ENCODE measurements around the gene COMT. TPM values are rescaled to one million over a fixed set of nuclear protein-coding genes. Genes with fewer than 3 reads are reported as not detected.

Gene COMT
- total and polyA plus RNA-seq, 9 of the 15 experiments (the other 6 are each of a cell fraction or from before 2014, with no cell fraction given): 12.5 to 351 (median 155) TPM

GRCh38 chr22:19962909-19963806 lies 21.6 kb downstream of the COMT start (continued):
- TF ChIP-seq MAFK (IDR thresholded peaks at IDR 0.05; ENCODE audit: low read length) (no peak), POLR2AphosphoS2 (IDR thresholded peaks at IDR 0.05; ENCODE audit: low read length) (peak; percentile 9; the same call in 1 of the 2 replicates), SMARCA5 (IDR thresholded peaks at IDR 0.05) (no peak), RB1 (IDR thresholded peaks at IDR 0.05; ENCODE audit: low read depth) (0 out of 2 replicates have a peak, but pooled peaks have one; percentile 17), FIP1L1 (IDR thresholded peaks at IDR 0.05; ENCODE audit: low read depth, low read length, poor library complexity, severe bottlenecking) (peak; percentile 64), MIER1 (IDR thresholded peaks at IDR 0.05; ENCODE audit: low read depth) (no peak), KLF16 (IDR thresholded peaks at IDR 0.05) (no peak), ZNF146 (CRISPR knock-in tag; IDR thresholded peaks at IDR 0.05; ENCODE audit: unreplicated experiment) (no peak), NFYB (IDR thresholded peaks at IDR 0.05; ENCODE audit: extremely low read depth, insufficient read length) (no peak), ZNF75A (CRISPR knock-in tag; IDR thresholded peaks at IDR 0.05) (no peak), EP300 (IDR thresholded peaks at IDR 0.05; ENCODE audit: low read length) (no peak), RFX1 (IDR thresholded peaks at IDR 0.05) (no peak), MCM2 (IDR thresholded peaks at IDR 0.05; ENCODE audit: low read depth) (no peak), BACH1 (tag; IDR thresholded peaks at IDR 0.05) (no peak), ZSCAN29 (IDR thresholded peaks at IDR 0.05) (0 out of 2 replicates have a peak, but pooled peaks have one; percentile 42), ZNF77 (CRISPR knock-in tag; IDR thresholded peaks at IDR 0.05) (0 out of 2 replicates have a peak, but pooled peaks have one; percentile 5)
- TF ChIP-seq, protein P1, sequence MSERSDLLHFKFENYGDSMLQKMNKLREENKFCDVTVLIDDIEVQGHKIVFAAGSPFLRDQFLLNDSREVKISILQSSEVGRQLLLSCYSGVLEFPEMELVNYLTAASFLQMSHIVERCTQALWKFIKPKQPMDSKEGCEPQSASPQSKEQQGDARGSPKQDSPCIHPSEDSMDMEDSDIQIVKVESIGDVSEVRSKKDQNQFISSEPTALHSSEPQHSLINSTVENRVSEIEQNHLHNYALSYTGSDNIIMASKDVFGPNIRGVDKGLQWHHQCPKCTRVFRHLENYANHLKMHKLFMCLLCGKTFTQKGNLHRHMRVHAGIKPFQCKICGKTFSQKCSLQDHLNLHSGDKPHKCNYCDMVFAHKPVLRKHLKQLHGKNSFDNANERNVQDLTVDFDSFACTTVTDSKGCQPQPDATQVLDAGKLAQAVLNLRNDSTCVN (CRISPR knock-in tag; IDR thresholded peaks at IDR 0.05): 0 out of 2 replicates have a peak, but pooled peaks have one; percentile 49
- TF ChIP-seq, protein P2, sequence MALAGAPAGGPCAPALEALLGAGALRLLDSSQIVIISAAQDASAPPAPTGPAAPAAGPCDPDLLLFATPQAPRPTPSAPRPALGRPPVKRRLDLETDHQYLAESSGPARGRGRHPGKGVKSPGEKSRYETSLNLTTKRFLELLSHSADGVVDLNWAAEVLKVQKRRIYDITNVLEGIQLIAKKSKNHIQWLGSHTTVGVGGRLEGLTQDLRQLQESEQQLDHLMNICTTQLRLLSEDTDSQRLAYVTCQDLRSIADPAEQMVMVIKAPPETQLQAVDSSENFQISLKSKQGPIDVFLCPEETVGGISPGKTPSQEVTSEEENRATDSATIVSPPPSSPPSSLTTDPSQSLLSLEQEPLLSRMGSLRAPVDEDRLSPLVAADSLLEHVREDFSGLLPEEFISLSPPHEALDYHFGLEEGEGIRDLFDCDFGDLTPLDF (CRISPR knock-in tag; IDR thresholded peaks at IDR 0.05): no peak
- TF ChIP-seq, protein P3, sequence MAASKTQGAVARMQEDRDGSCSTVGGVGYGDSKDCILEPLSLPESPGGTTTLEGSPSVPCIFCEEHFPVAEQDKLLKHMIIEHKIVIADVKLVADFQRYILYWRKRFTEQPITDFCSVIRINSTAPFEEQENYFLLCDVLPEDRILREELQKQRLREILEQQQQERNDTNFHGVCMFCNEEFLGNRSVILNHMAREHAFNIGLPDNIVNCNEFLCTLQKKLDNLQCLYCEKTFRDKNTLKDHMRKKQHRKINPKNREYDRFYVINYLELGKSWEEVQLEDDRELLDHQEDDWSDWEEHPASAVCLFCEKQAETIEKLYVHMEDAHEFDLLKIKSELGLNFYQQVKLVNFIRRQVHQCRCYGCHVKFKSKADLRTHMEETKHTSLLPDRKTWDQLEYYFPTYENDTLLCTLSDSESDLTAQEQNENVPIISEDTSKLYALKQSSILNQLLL (CRISPR knock-in tag; IDR thresholded peaks at IDR 0.05; ENCODE audit: borderline replicate concordance): no peak
- TF ChIP-seq, protein P4, sequence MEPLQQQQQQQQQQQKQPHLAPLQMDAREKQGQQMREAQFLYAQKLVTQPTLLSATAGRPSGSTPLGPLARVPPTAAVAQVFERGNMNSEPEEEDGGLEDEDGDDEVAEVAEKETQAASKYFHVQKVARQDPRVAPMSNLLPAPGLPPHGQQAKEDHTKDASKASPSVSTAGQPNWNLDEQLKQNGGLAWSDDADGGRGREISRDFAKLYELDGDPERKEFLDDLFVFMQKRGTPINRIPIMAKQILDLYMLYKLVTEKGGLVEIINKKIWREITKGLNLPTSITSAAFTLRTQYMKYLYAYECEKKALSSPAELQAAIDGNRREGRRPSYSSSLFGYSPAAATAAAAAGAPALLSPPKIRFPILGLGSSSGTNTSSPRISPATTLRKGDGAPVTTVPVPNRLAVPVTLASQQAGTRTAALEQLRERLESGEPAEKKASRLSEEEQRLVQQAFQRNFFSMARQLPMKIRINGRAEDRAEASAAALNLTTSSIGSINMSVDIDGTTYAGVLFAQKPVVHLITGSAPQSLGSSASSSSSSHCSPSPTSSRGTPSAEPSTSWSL (CRISPR knock-in tag; IDR thresholded peaks at IDR 0.05; ENCODE audit: borderline replicate concordance): 0 out of 2 replicates have a peak, but pooled peaks have one; percentile 49
